Panc1 (cell line): ENCODE results near the gene F3. TPM values are rescaled to one million over a fixed set of nuclear protein-coding genes. Genes with fewer than 3 reads are reported as not detected.

Experiments
- ATAC-seq: fragments of 200-7000 bp; cut with Tn5 transposase; 2 replicates; pipeline ENCODE4 v1.9.1; 2020; ENCODE audit warnings: mild to moderate bottlenecking, moderate library complexity
- BruUV-seq: library from RNA; stranded (reverse); fragments of 400-500 nt; replicated peaks from 2 replicates; lab custom pipeline; 2021; lab: Mats Ljungman, UMichigan
- CTCF ChIA-PET: fragments of 300-600 bp; sonication (Branson Sonifier 250); formaldehyde crosslinking; loops from one replicate; lab custom pipeline; 2022; ENCODE audit warnings: antibody characterized with exemption; lab: Charles Lee
- POLR2A ChIA-PET: fragments of 300-600 bp; sonication (Branson Sonifier 250); formaldehyde crosslinking; loops from one replicate; lab custom pipeline; 2022; ENCODE audit warnings: antibody characterized with exemption; lab: Charles Lee
- DNase-seq: peaks from one replicate; pipeline ENCODE4 v3.0.0-alpha.2; 2010; ENCODE audit warnings: low read depth, low spot score
- H3K27ac ChIP-seq: 2 replicates; pipeline ENCODE4 v1.5.1; 2011; ENCODE audit warnings: mild to moderate bottlenecking, low read length, inconsistent platforms
- H3K27me3 ChIP-seq: fragments of 200-500 bp; sonication (Bioruptor generic); 2 replicates; pipeline ENCODE4 v1.6.0; 2014; ENCODE audit warnings: low read length, inconsistent platforms; ENCODE audit not compliant: control insufficient read depth, insufficient read depth
- H3K36me3 ChIP-seq: fragments of 200-500 bp; sonication (Bioruptor generic); 2 replicates; pipeline ENCODE4 v1.5.1; 2014; ENCODE audit warnings: inconsistent platforms, mild to moderate bottlenecking, low read length, moderate library complexity; ENCODE audit not compliant: control insufficient read depth, insufficient read depth
- H3K4me1 ChIP-seq: 2 replicates; pipeline ENCODE4 v1.5.1; 2011; ENCODE audit warnings: inconsistent platforms, mild to moderate bottlenecking, low read length, moderate library complexity; ENCODE audit not compliant: control insufficient read depth, insufficient read depth
- H3K4me3 ChIP-seq, 2 experiments: 2 replicates each; pipeline ENCODE4 v1.5.1; 2011 to 2012; ENCODE audit warnings: low read depth in 2 of 2, low read length in 2 of 2, mild to moderate bottlenecking in 2 of 2, inconsistent platforms in 1 of 2, moderate library complexity in 1 of 2
- H3K9me3 ChIP-seq: fragments of 200-500 bp; sonication (Bioruptor generic); 2 replicates; pipeline ENCODE4 v1.5.1; 2014; ENCODE audit warnings: low read depth, mild to moderate bottlenecking, inconsistent platforms, low read length, moderate library complexity; ENCODE audit not compliant: control insufficient read depth, insufficient read depth
- POLR2AphosphoS5 ChIP-seq: IDR thresholded peaks from 2 replicates; pipeline ENCODE4 v1.6.1; 2012; ENCODE audit warnings: mild to moderate bottlenecking, low read depth, low read length, moderate library complexity
- REST ChIP-seq, 2 experiments: IDR thresholded peaks; 2 replicates each; pipeline ENCODE4 v1.6.1; 2011 to 2012; ENCODE audit warnings: low read depth in 2 of 2, control low read depth in 1 of 2, low read length in 1 of 2, mild to moderate bottlenecking in 1 of 2, moderate library complexity in 1 of 2; ENCODE audit not compliant: insufficient read depth in 1 of 2
- SIN3A ChIP-seq: IDR thresholded peaks from 2 replicates; pipeline ENCODE4 v1.6.1; 2012; ENCODE audit warnings: low read depth, mild to moderate bottlenecking, low read length, moderate library complexity, borderline replicate concordance; ENCODE audit not compliant: insufficient read depth
- TCF7L2 ChIP-seq: IDR thresholded peaks from 2 replicates; pipeline ENCODE4 v1.6.1; 2011; ENCODE audit warnings: mild to moderate bottlenecking, low read depth, low read length, inconsistent platforms
- in situ Hi-C: cut with HindIII; loops from 2 replicates; pipeline ENCODE4 v1.10.0; 2016; ENCODE audit warnings: low sequenced_read_pairs, low pct_unique_long_range_greater_than_20kb
- intact Hi-C: fragments of 100-400 bp; cut with micrococcal nuclease; formaldehyde crosslinking; loops from one replicate; pipeline ENCODE4 v1.10.0; 2022; ENCODE audit not compliant: unreplicated experiment
- total RNA-seq: library from RNA; stranded (reverse); gene quantifications from one replicate; pipeline ENCODE4 v1.2.1, GENCODE V29; 2021; ENCODE audit not compliant: unreplicated experiment
- TF ChIP-seq, protein P1 (sequence below): fragments of 450-650 bp; IDR thresholded peaks from 2 replicates; pipeline ENCODE4 v1.5.1; 2017; ENCODE audit warnings: mild to moderate bottlenecking

F3 gene
- total RNA-seq, 1 experiment from 2014 or later, result 2.6 TPM

DNA sequence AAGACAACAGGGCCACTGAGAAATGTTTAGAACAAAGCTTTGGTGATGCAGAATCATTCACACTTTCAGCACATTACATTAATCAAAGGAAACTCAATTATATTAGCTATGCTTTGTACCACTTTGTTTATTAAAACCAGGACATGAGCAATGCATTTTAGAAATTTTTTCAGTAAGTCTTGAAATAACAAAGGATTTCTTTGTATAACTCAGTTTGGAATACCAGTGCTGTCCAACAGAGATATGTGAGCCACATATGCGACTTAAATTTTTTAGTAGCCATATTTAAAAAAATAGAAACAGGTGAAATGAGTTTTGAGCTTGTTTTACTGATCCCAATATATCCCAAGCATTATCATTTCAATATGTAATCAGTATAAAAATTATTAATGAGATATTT lies 18.8 kb upstream of the F3 start:
- DNase-seq (no peak), ATAC-seq (no peak)
- Histone ChIP-seq H3K4me3 (no peak overlapping the region), H3K4me1 (no peaks in the 10 kb centered on the region), H3K36me3 (no peaks in the 10 kb centered on the region), H3K27ac (no peak overlapping the region), H3K27me3 (no peaks in the 10 kb centered on the region), H3K9me3 (no peaks in the 10 kb centered on the region)
- ChIA-PET POLR2A (no interaction called here), CTCF (interaction anchor here (1.0 kb wide), 1 partner anchor 549 kb away, joined by 3 read pairs; no protein-coding TSS in a partner anchor)
- no TSS peak for BruUV-seq
- in situ Hi-C loops, result no loop called here
- intact Hi-C loops, result no loop called here
- TF ChIP-seq SIN3A, result no peak
- TF ChIP-seq REST (IDR thresholded peaks at IDR 0.05; ENCODE audit: insufficient read depth in 1 of 2, low read depth in 2 of 2, low read length in 1 of 2), result no peak
- no peak for TF ChIP-seq POLR2AphosphoS5
- no peak for TF ChIP-seq TCF7L2
- TF ChIP-seq, protein P1, sequence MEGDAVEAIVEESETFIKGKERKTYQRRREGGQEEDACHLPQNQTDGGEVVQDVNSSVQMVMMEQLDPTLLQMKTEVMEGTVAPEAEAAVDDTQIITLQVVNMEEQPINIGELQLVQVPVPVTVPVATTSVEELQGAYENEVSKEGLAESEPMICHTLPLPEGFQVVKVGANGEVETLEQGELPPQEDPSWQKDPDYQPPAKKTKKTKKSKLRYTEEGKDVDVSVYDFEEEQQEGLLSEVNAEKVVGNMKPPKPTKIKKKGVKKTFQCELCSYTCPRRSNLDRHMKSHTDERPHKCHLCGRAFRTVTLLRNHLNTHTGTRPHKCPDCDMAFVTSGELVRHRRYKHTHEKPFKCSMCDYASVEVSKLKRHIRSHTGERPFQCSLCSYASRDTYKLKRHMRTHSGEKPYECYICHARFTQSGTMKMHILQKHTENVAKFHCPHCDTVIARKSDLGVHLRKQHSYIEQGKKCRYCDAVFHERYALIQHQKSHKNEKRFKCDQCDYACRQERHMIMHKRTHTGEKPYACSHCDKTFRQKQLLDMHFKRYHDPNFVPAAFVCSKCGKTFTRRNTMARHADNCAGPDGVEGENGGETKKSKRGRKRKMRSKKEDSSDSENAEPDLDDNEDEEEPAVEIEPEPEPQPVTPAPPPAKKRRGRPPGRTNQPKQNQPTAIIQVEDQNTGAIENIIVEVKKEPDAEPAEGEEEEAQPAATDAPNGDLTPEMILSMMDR, result no peak

DNA sequence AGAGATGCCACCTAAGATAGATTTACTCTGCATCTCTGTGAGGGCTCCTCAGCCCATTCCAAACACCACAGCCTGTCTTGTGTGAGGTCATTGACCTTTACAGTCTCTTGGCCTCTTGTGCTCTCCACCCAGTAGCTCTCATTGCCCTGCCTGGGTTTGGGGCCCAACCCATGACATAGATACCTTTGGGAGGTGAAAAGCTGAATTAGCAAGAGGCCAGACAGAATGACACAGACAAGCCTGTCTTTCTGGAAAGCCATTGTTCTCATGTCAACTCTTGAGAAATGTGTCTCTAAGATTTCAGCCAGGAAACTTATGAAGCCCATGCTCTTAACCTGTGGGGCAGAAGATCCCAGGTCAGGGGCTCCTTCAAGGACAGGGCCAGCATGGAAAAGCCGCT lies 18.4 kb upstream of the F3 start:
- no TSS peak for BruUV-seq
- TF ChIP-seq REST (IDR thresholded peaks at IDR 0.05; ENCODE audit: insufficient read depth in 1 of 2, low read depth in 2 of 2, low read length in 1 of 2) (no peak), SIN3A (no peak), TCF7L2 (no peak), POLR2AphosphoS5 (no peak)
- TF ChIP-seq, protein P1, result no peak
- H3K9me3 ChIP-seq, result no peaks in the 10 kb centered on the region
- no peaks in the 10 kb centered on the region for H3K27me3 ChIP-seq
- H3K4me3 ChIP-seq, result no peak overlapping the region
- no peaks in the 10 kb centered on the region for H3K4me1 ChIP-seq
- DNase-seq, result no peak
- in situ Hi-C loops (no loop called here), intact Hi-C loops (no loop called here)
- no peak overlapping the region for H3K27ac ChIP-seq
- ChIA-PET POLR2A (no interaction called here), CTCF (interaction anchor here (1.0 kb wide), 1 partner anchor 549 kb away, joined by 3 read pairs; no protein-coding TSS in a partner anchor)
- no peaks in the 10 kb centered on the region for H3K36me3 ChIP-seq
- no peak for ATAC-seq
